Astrocyte (in vitro differentiated cells and primary cell): ENCODE results near the gene CAPS. TPM values are rescaled to one million over a fixed set of nuclear protein-coding genes. Genes with fewer than 3 reads are reported as not detected.
A peak's percentile ranks its signal among the peaks of the same experiment; 100 is the strongest.
"Not testable (repeated sequence)": the region's sequence is repeated elsewhere in the genome, so short reads cannot be mapped to it uniquely, and the experiment has no call there.

ENCODE experiments used
- DNase-seq: peaks from one replicate; pipeline ENCODE4 v3.0.0-alpha.2; 2010; ENCODE audit warnings: low read depth
- FAIRE-seq: peaks from 2 replicates; lab custom pipeline; 2011; peaks lifted over from hg19 to GRCh38; lab: Jason Lieb, UNC
- H2AFZ ChIP-seq: 2 replicates; pipeline ENCODE4 v1.6.0; 2012; ENCODE audit warnings: low read depth, low read length, inconsistent platforms
- H3K27ac ChIP-seq: 2 replicates; pipeline ENCODE4 v1.5.1; 2011; ENCODE audit warnings: low read depth, low read length, inconsistent platforms
- H3K27me3 ChIP-seq: 2 replicates; pipeline ENCODE4 v1.6.0; 2011; ENCODE audit warnings: low read length, inconsistent platforms; ENCODE audit not compliant: insufficient read depth
- H3K36me3 ChIP-seq: 2 replicates; pipeline ENCODE4 v1.5.1; 2011; ENCODE audit warnings: low read length, inconsistent platforms; ENCODE audit not compliant: insufficient read depth
- H3K4me1 ChIP-seq: 2 replicates; pipeline ENCODE4 v1.5.1; 2011; ENCODE audit warnings: low read length, inconsistent platforms; ENCODE audit not compliant: insufficient read depth
- H3K4me2 ChIP-seq: 2 replicates; pipeline ENCODE4 v1.6.0; 2012; ENCODE audit warnings: low read length, inconsistent platforms
- H3K4me3 ChIP-seq: 2 replicates; pipeline ENCODE4 v1.5.1; 2011; ENCODE audit warnings: low read depth, mild to moderate bottlenecking, low read length, inconsistent platforms; ENCODE audit not compliant: insufficient read depth
- H3K79me2 ChIP-seq: 2 replicates; pipeline ENCODE4 v1.6.0; 2012; ENCODE audit warnings: mild to moderate bottlenecking, low read length, inconsistent platforms; ENCODE audit not compliant: insufficient read depth
- H3K9ac ChIP-seq: 2 replicates; pipeline ENCODE4 v1.6.0; 2012; ENCODE audit warnings: mild to moderate bottlenecking, low read length, inconsistent platforms
- H3K9me3 ChIP-seq: 2 replicates; pipeline ENCODE4 v1.5.1; 2012; ENCODE audit warnings: low read depth, mild to moderate bottlenecking, low read length, inconsistent platforms; ENCODE audit not compliant: insufficient read depth
- H4K20me1 ChIP-seq: 2 replicates; pipeline ENCODE4 v1.6.0; 2012; ENCODE audit warnings: low read length, inconsistent platforms; ENCODE audit not compliant: insufficient read depth
- H3K27ac Mint-ChIP-seq: one replicate; pipeline ENCODE4 v1.8.0; 2021; ENCODE audit warnings: mild to moderate bottlenecking, mixed read lengths; ENCODE audit not compliant: unreplicated experiment
- H3K27me3 Mint-ChIP-seq: one replicate; pipeline ENCODE4 v1.8.0; 2021; ENCODE audit warnings: low read depth, mixed read lengths; ENCODE audit not compliant: unreplicated experiment
- H3K36me3 Mint-ChIP-seq: one replicate; pipeline ENCODE4 v1.8.0; 2021; ENCODE audit warnings: low read depth, mixed read lengths; ENCODE audit not compliant: unreplicated experiment
- H3K4me1 Mint-ChIP-seq: one replicate; pipeline ENCODE4 v1.8.0; 2021; ENCODE audit warnings: low read depth, mixed read lengths; ENCODE audit not compliant: unreplicated experiment
- H3K4me3 Mint-ChIP-seq: one replicate; pipeline ENCODE4 v1.8.0; 2021; ENCODE audit warnings: mild to moderate bottlenecking, moderate library complexity, mixed read lengths; ENCODE audit not compliant: unreplicated experiment
- H3K9me3 Mint-ChIP-seq: one replicate; pipeline ENCODE4 v1.8.0; 2021; ENCODE audit warnings: mild to moderate bottlenecking, mixed read lengths; ENCODE audit not compliant: unreplicated experiment
- CTCF ChIP-seq: IDR thresholded peaks from 2 replicates; pipeline ENCODE4 v1.5.1; 2011; ENCODE audit warnings: low read depth, mild to moderate bottlenecking, inconsistent platforms, low read length, moderate library complexity; ENCODE audit not compliant: insufficient read depth
- EZH2 ChIP-seq: IDR thresholded peaks from 2 replicates; pipeline ENCODE4 v1.6.1; 2012; ENCODE audit warnings: mild to moderate bottlenecking, low read length, inconsistent platforms; ENCODE audit not compliant: insufficient read depth
- total RNA-seq: library from RNA; stranded (reverse); gene quantifications from 2 replicates; pipeline ENCODE4 v1.2.1, GENCODE V29; 2021

Gene CAPS
- total RNA-seq, 1 donor from 2014 or later = 6.2 TPM

DNA sequence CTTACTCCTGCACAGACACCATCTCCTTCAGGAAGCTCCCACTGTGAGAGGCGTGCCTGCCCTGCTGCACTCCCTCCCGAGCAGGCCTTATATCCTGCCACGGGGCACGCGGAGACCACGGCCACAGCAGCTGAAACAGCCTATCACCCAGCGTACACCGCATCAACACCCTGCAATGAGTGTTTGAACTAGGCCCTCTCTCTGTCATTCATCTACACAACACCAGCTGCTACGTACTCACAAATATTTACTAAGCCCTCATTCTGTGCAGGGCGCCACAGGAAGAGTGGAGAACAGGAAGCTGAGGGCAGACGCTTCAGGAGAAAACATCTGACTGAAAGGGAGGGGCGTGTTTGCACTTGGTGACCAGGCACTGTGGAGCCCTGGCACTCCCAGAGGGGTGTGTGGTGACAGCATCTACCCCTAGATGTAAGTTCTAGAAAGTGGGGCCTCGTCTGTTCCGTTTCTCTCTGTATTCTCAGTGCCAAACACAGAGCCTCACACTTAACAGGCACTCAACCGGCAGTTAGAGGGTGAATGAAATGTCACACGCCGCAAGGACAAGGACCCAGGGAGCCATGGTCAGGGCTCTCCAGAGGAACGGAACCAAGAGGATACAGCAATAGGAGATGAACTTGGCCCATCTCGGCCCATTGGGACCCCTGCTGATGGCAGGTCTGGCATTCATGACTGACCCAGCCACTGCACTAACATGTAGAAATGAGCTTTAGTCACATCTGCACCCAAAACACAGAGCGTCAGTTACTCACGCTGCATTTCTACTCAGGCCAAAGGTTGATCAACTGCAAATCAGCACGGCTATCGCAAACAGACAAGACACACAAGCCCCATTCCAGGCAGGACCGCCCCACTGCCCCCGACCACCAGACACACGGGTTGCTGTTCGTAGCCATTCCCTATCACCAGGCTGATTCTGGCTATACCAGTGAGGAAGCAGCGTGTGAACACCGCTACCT, 48.2 kb downstream of the CAPS start:
- Histone ChIP-seq H3K79me2 (peaks cover 98% of the 10 kb centered on the region), H3K27ac (no peak overlapping the region), H3K27me3 (no peaks in the 10 kb centered on the region), H3K9me3 (no peaks in the 10 kb centered on the region), H3K4me3 (no peak overlapping the region), H3K4me1 (peaks cover 17% of the 10 kb centered on the region), H2AFZ (no peak overlapping the region), H4K20me1 (peaks cover 96% of the 10 kb centered on the region), H3K36me3 (no peaks in the 10 kb centered on the region), H3K9ac (peak overlapping the region; percentile 30), H3K4me2 (peak overlapping the region; percentile 53)
- Mint-ChIP-seq H3K27ac (peak overlapping the region; percentile 30), H3K4me1 (peaks cover 23% of the 10 kb centered on the region), H3K36me3 (peaks cover 3% of the 10 kb centered on the region), H3K27me3 (no peaks in the 10 kb centered on the region), H3K4me3 (no peak overlapping the region), H3K9me3 (no peaks in the 10 kb centered on the region)
- DNase-seq (no peak), FAIRE-seq (no peak)
- TF ChIP-seq CTCF = no peak
- TF ChIP-seq EZH2 = no peak

DNA sequence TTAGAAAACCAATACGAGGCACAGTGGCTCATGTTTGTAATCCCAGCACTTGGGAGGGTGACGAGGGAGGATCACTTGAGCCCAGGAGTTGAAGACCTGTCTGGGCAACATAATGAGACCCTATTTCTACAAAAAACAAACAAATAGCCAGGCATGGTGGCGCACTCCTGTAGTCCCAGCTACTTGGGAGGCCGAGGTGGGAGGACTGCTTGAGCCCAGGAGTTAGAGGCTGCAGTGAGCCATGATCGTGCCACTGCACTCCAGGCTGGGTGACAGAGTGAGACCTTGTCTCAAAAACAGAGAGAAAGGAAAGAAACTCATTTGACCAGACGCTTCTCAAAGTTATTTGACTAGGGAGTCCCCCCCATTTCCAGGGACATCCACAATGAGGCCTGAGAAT, 49.2 kb downstream of the CAPS start:
- peaks cover 29% of the 10 kb centered on the region for H3K4me1 Mint-ChIP-seq
- H3K36me3 Mint-ChIP-seq, H3K4me3 Mint-ChIP-seq, H3K9me3 Mint-ChIP-seq, H3K9me3 ChIP-seq, H3K27me3 ChIP-seq, H2AFZ ChIP-seq, H3K9ac ChIP-seq, H3K4me2 ChIP-seq, DNase-seq, FAIRE-seq, H3K27ac ChIP-seq, H3K36me3 ChIP-seq, H3K27me3 Mint-ChIP-seq, H3K27ac Mint-ChIP-seq, H3K4me3 ChIP-seq: not testable (repeated sequence)
- peaks cover 96% of the 10 kb centered on the region for H4K20me1 ChIP-seq
- H3K4me1 ChIP-seq = peaks cover 20% of the 10 kb centered on the region
- peaks cover 98% of the 10 kb centered on the region for H3K79me2 ChIP-seq

DNA sequence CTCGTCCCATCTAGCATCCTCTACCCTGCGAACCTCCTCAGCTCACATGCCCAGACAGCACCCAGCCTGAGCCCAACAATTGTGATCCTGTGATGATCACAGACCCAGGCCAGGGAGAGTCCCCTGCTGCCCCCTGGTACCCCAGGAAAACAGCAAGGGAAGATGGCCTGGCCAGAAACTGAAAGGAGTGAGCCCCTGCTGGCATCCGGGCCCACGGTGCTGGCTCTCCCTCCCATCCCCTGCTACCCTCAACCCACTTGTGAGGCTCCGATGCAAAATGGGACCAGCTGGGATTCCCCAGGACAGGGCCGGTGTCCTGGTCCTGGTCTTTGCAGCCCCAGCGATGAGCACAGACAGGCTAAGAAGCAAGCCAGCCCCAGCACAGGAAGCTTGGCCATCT, 49.8 kb downstream of the CAPS start:
- H3K9me3 Mint-ChIP-seq = no peaks in the 10 kb centered on the region
- H3K4me1 ChIP-seq = peaks cover 26% of the 10 kb centered on the region
- peaks cover 98% of the 10 kb centered on the region for H3K79me2 ChIP-seq
- H3K36me3 ChIP-seq = no peaks in the 10 kb centered on the region
- TF ChIP-seq EZH2 (no peak), CTCF (no peak)
- no peak overlapping the region for H3K4me3 Mint-ChIP-seq
- H3K27ac Mint-ChIP-seq = peak overlapping the region; percentile 29
- no peak overlapping the region for H2AFZ ChIP-seq
- peaks cover 29% of the 10 kb centered on the region for H3K4me1 Mint-ChIP-seq
- FAIRE-seq (no peak), DNase-seq (no peak)
- no peaks in the 10 kb centered on the region for H3K27me3 ChIP-seq
- H3K27ac ChIP-seq = no peak overlapping the region
- H3K4me3 ChIP-seq = no peak overlapping the region
- H3K9me3 ChIP-seq = no peaks in the 10 kb centered on the region
- no peaks in the 10 kb centered on the region for H3K27me3 Mint-ChIP-seq
- H3K9ac ChIP-seq = no peak overlapping the region
- H4K20me1 ChIP-seq = peaks cover 96% of the 10 kb centered on the region
- H3K36me3 Mint-ChIP-seq = peaks cover 3% of the 10 kb centered on the region
- no peak overlapping the region for H3K4me2 ChIP-seq
